Loucy (cell line): ENCODE data around the gene WDR75.

Source experiments
- H2AFZ ChIP-seq: fragments of 200-600 bp; sonication (generic); 2 replicates; pipeline ENCODE4 v1.6.0; 2016; ENCODE audit warnings: antibody characterized with exemption, mild to moderate bottlenecking, low read length, moderate library complexity
- H3F3A ChIP-seq: fragments of 200-600 bp; 2 replicates; pipeline ENCODE4 v1.6.0; 2016; ENCODE audit warnings: antibody characterized with exemption, low read depth, mild to moderate bottlenecking
- H3K27me3 ChIP-seq: fragments of 200-600 bp; sonication (generic); 2 replicates; pipeline ENCODE4 v1.6.1; 2014; ENCODE audit warnings: low read length, mild to moderate bottlenecking; ENCODE audit not compliant: insufficient read depth, poor library complexity, severe bottlenecking
- H3K36me3 ChIP-seq: fragments of 200-600 bp; sonication (generic); 2 replicates; pipeline ENCODE4 v1.6.1; 2016; ENCODE audit warnings: low read length; ENCODE audit not compliant: insufficient read depth
- H3K4me1 ChIP-seq: fragments of 200-600 bp; sonication (generic); 2 replicates; pipeline ENCODE4 v1.5.1; 2014; ENCODE audit warnings: low read length, mild to moderate bottlenecking; ENCODE audit not compliant: insufficient read depth, poor library complexity, severe bottlenecking
- H3K4me2 ChIP-seq: fragments of 200-600 bp; sonication (generic); 2 replicates; pipeline ENCODE4 v1.6.0; 2014; ENCODE audit warnings: antibody characterized with exemption, low read length, low read depth, mild to moderate bottlenecking; ENCODE audit not compliant: poor library complexity, severe bottlenecking
- H3K4me3 ChIP-seq: fragments of 200-600 bp; sonication (generic); 2 replicates; pipeline ENCODE4 v1.5.1; 2014; ENCODE audit warnings: low read length, mild to moderate bottlenecking, mixed read lengths; ENCODE audit not compliant: poor library complexity, severe bottlenecking
- H3K79me2 ChIP-seq: fragments of 200-600 bp; sonication (generic); 2 replicates; pipeline ENCODE4 v1.6.1; 2014; ENCODE audit warnings: low read length; ENCODE audit not compliant: insufficient read depth
- H3K9ac ChIP-seq: fragments of 200-600 bp; sonication (generic); 2 replicates; pipeline ENCODE4 v1.6.0; 2014; ENCODE audit warnings: mild to moderate bottlenecking, low read depth, low read length, moderate library complexity; ENCODE audit not compliant: poor library complexity, severe bottlenecking
- H3K9me2 ChIP-seq: fragments of 200-600 bp; sonication (generic); replicated peaks from 2 replicates; pipeline ENCODE4 v1.6.1; 2016; ENCODE audit warnings: low read depth, low read length, mixed read lengths
- H3K9me3 ChIP-seq: fragments of 200-600 bp; sonication (generic); 2 replicates; pipeline ENCODE4 v1.6.1; 2014; ENCODE audit warnings: mild to moderate bottlenecking, antibody characterized with exemption, low read length, low read depth; ENCODE audit not compliant: insufficient read depth
- H4K20me1 ChIP-seq: fragments of 200-600 bp; sonication (generic); 2 replicates; pipeline ENCODE4 v1.6.0; 2014; ENCODE audit warnings: antibody characterized with exemption, low read length, mild to moderate bottlenecking; ENCODE audit not compliant: insufficient read depth, poor library complexity, severe bottlenecking
- EZH2phosphoT487 ChIP-seq: fragments of 200-600 bp; IDR thresholded peaks from 2 replicates; pipeline ENCODE4 v1.6.1; 2018; ENCODE audit warnings: antibody characterized with exemption, mild to moderate bottlenecking, moderate library complexity, borderline replicate concordance
- TF ChIP-seq, protein P1 (sequence below): fragments of 200-600 bp; sonication (generic); conservative IDR thresholded peaks from 2 replicates; pipeline ENCODE4 v1.5.1; 2014; ENCODE audit warnings: mild to moderate bottlenecking, antibody characterized with exemption, low read length

The WDR75 gene

DNA sequence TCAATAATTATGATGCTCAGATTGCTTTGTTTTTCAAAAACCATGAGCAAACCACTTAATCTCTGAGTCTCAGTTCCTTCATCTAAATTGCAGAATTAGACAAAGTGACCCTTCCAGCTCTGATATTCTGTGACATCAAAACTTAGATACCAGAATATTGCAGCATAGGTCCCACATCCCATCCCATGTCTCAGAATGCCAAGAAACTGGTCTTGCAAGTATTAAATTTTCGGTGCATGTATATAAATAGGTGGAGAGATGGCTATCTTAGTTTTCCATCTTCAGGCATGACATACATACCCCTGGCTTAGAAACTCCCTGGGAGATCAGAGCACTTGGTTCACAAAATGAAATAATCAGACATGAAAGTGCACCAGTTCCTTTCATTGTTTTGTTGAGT is 39.8 kb downstream of the WDR75 start:
- Histone ChIP-seq H3K4me3 (no peak overlapping the region), H3K4me1 (no peaks in the 10 kb centered on the region), H4K20me1 (no peaks in the 10 kb centered on the region), H3F3A (no peaks in the 10 kb centered on the region), H3K9me3 (no peaks in the 10 kb centered on the region), H3K9me2 (no peaks in the 10 kb centered on the region), H3K4me2 (no peak overlapping the region), H3K79me2 (no peaks in the 10 kb centered on the region), H2AFZ (no peak overlapping the region), H3K9ac (no peak overlapping the region), H3K27me3 (no peaks in the 10 kb centered on the region), H3K36me3 (peaks cover 2% of the 10 kb centered on the region; the same call in 1 of the 2 replicates)
- no peak for TF ChIP-seq EZH2phosphoT487
- TF ChIP-seq, protein P1, sequence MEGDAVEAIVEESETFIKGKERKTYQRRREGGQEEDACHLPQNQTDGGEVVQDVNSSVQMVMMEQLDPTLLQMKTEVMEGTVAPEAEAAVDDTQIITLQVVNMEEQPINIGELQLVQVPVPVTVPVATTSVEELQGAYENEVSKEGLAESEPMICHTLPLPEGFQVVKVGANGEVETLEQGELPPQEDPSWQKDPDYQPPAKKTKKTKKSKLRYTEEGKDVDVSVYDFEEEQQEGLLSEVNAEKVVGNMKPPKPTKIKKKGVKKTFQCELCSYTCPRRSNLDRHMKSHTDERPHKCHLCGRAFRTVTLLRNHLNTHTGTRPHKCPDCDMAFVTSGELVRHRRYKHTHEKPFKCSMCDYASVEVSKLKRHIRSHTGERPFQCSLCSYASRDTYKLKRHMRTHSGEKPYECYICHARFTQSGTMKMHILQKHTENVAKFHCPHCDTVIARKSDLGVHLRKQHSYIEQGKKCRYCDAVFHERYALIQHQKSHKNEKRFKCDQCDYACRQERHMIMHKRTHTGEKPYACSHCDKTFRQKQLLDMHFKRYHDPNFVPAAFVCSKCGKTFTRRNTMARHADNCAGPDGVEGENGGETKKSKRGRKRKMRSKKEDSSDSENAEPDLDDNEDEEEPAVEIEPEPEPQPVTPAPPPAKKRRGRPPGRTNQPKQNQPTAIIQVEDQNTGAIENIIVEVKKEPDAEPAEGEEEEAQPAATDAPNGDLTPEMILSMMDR: no peak

DNA sequence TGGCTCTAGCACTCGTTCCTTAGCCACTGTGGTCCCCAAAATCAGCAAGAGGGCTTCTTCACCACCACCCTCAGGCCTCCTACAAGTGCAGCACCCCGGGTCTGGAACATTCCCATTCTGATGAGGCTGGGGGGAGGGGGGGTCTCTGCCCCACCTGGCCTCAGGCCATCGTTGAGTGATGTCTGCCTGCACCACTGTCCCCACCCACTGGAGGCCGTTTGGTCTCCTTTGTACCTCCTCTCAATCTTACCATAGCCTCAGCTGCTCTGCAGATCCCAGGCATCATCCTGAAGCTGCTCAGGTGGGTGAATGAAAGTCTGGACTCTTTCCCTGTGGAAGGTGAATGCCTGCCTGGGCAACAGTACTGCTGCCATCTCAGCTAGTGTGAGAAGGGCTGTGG is 42.3 kb downstream of the WDR75 start:
- Histone ChIP-seq H2AFZ (no peak overlapping the region), H3K27me3 (no peaks in the 10 kb centered on the region), H3K4me1 (no peaks in the 10 kb centered on the region), H3K9ac (no peak overlapping the region), H3F3A (no peaks in the 10 kb centered on the region), H3K4me2 (no peak overlapping the region), H3K4me3 (no peak overlapping the region), H3K9me2 (no peaks in the 10 kb centered on the region), H3K9me3 (no peaks in the 10 kb centered on the region), H4K20me1 (no peaks in the 10 kb centered on the region), H3K79me2 (no peaks in the 10 kb centered on the region), H3K36me3 (no peaks in the 10 kb centered on the region)
- TF ChIP-seq EZH2phosphoT487: no peak
- TF ChIP-seq, protein P1: no peak

DNA sequence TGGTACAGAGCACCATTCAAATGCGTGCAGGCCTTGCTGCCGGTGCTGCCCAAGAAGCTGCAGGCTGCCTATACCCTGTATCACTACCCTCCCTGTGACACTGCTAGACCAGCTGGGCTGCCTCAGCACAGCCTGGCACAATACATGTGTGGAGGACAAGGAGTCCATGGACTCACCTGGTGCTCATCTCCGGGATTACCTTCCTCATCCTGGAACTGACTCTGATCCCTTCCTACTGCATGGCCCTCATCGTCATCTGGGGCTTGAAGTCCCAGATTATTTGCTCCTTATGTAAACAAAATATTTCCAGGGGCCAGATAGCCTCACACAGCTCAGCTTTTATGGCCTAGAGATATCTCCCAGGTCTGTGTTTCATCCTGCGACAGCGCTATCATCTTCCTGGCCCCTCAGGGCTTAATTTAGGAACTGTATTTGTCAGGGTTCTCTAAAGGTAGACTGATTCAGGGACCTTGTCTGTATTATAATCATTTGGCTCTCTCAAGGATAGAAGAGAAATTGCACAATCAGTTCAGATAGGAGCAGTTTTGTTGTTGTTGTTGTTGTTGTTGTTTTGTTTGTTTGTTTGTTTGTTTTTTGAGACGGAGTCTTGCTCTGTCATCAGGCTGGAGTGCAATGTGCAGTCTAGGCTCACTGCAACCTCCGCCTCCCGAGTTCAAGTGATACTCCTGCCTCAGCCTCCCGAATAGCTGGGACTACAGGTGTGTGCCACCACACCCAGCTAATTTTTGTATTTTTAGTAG is 42.9 kb downstream of the WDR75 start:
- Histone ChIP-seq H3K27me3 (no peaks in the 10 kb centered on the region), H4K20me1 (no peaks in the 10 kb centered on the region), H3K4me2 (no peak overlapping the region), H3K4me1 (no peaks in the 10 kb centered on the region), H3K9me2 (no peaks in the 10 kb centered on the region), H3K9ac (no peak overlapping the region), H3F3A (no peaks in the 10 kb centered on the region), H3K9me3 (no peaks in the 10 kb centered on the region), H3K79me2 (no peaks in the 10 kb centered on the region), H3K4me3 (no peak overlapping the region), H2AFZ (no peak overlapping the region), H3K36me3 (no peaks in the 10 kb centered on the region)
- no peak for TF ChIP-seq EZH2phosphoT487
- TF ChIP-seq, protein P1: no peak
